GM12878 (cell line): ENCODE measurements around the gene HNRNPLL. TPM values are rescaled to one million over a fixed set of nuclear protein-coding genes. Genes with fewer than 3 reads are reported as not detected.

Experiments used
- ATAC-seq: fragments of 200-7000 bp; cut with Tn5 transposase; 3 replicates; pipeline ENCODE4 v1.9.1; 2020; ENCODE audit warnings: mild to moderate bottlenecking, moderate library complexity
- BruUV-seq: library from RNA; stranded (reverse); fragments of 400-500 nt; replicated peaks from 2 replicates; lab custom pipeline; 2021; lab: Mats Ljungman, UMichigan
- CTCF ChIA-PET: fragments of 300-600 bp; sonication (Branson Sonifier 250); formaldehyde crosslinking; extraction: SDS; loops from one replicate; lab custom pipeline; 2021; ENCODE audit warnings: inconsistent platforms; lab: Yijun Ruan, JAX
- POLR2A ChIA-PET: fragments of 350-600 bp; formaldehyde crosslinking; extraction: SDS; loops from one replicate; lab custom pipeline; 2021; ENCODE audit warnings: inconsistent platforms; lab: Charles Lee
- RAD21 ChIA-PET: fragments of 300-600 bp; sonication (Branson Sonifier 250); formaldehyde crosslinking; loops from one replicate; lab custom pipeline; 2023; ENCODE audit warnings: antibody characterized with exemption; ENCODE audit not compliant: unreplicated experiment; lab: Charles Lee
- SMC1A ChIA-PET: fragments of 300-600 bp; sonication (Branson Sonifier 250); formaldehyde crosslinking; loops from one replicate; lab custom pipeline; 2023; ENCODE audit not compliant: unreplicated experiment, uncharacterized antibody; lab: Charles Lee
- DNase-seq: peaks from one replicate; pipeline ENCODE4 v3.0.0-alpha.2; 2011; ENCODE audit warnings: low read depth, low spot score
- FAIRE-seq: peaks from 3 replicates; lab custom pipeline; 2011; peaks lifted over from hg19 to GRCh38; lab: Jason Lieb, UNC
- H2AFZ ChIP-seq: 2 replicates; pipeline ENCODE4 v1.6.0; 2011; ENCODE audit warnings: low read depth, low read length, control low read depth; ENCODE audit not compliant: control insufficient read depth
- H3K27ac ChIP-seq: 2 replicates; pipeline ENCODE4 v1.5.1; 2011; ENCODE audit warnings: control low read depth; ENCODE audit not compliant: control insufficient read depth, insufficient read depth
- H3K27me3 ChIP-seq, 2 experiments: replicated peaks in 1 of 2; 2 replicates each; pipeline versions ENCODE4 v1.6.0 to v1.6.1; 2011; ENCODE audit warnings: low read length in 1 of 2; ENCODE audit not compliant: control insufficient read depth in 2 of 2, insufficient read depth in 2 of 2
- H3K36me3 ChIP-seq, 2 experiments: 2 replicates each; pipeline ENCODE4 v1.5.1; 2011; ENCODE audit warnings: low read length in 1 of 2; ENCODE audit not compliant: control insufficient read depth in 2 of 2, insufficient read depth in 2 of 2
- H3K4me1 ChIP-seq: 2 replicates; pipeline ENCODE4 v1.6.1; 2011; ENCODE audit warnings: mild to moderate bottlenecking, low read length, moderate library complexity, mixed read lengths; ENCODE audit not compliant: control insufficient read depth, insufficient read depth
- H3K4me2 ChIP-seq: 2 replicates; pipeline ENCODE4 v1.6.0; 2011; ENCODE audit warnings: control low read depth; ENCODE audit not compliant: control insufficient read depth, insufficient read depth
- H3K4me3 ChIP-seq: fragments of 200-600 bp; sonication (generic); 2 replicates; pipeline ENCODE4 v1.5.1; 2016
- H3K79me2 ChIP-seq: 2 replicates; pipeline ENCODE4 v1.6.0; 2011; ENCODE audit warnings: low read length; ENCODE audit not compliant: control insufficient read depth, insufficient read depth
- H3K9ac ChIP-seq: 2 replicates; pipeline ENCODE4 v1.8.0; 2011; ENCODE audit warnings: low read length, control low read depth, mixed read lengths; ENCODE audit not compliant: control insufficient read depth, insufficient read depth
- H3K9me3 ChIP-seq: replicated peaks from 3 replicates; pipeline ENCODE4 v1.5.1; 2011; ENCODE audit warnings: mild to moderate bottlenecking, low read length; ENCODE audit not compliant: control insufficient read depth, insufficient read depth
- H4K20me1 ChIP-seq: 2 replicates; pipeline ENCODE4 v1.6.0; 2011; ENCODE audit not compliant: control insufficient read depth, insufficient read depth
- WRNIP1 ChIP-seq: IDR thresholded peaks from 2 replicates; pipeline ENCODE4 v1.6.1; 2011; ENCODE audit warnings: low read depth, low read length, improper control_type of control experiment, borderline replicate concordance
- WGBS: methylation state at CpG from one replicate; pipeline ENCODE4 v1.1.6; 2016; ENCODE audit warnings: low lambda C conversion rate; ENCODE audit not compliant: insufficient replicate concordance, insufficient coverage; ENCODE audit errors: missing lambda C conversion rate; 5-methylcytosine and 5-hydroxymethylcytosine counted together
- in situ Hi-C: fragments of 300-500 bp; cut with MboI; formaldehyde crosslinking; loops from 9 replicates; pipeline ENCODE4 v1.14.3; 2018; ENCODE audit warnings: mixed read lengths
- intact Hi-C: fragments of 100-400 bp; cut with micrococcal nuclease; formaldehyde crosslinking; loops from one replicate; pipeline ENCODE4 v1.14.2; 2022; ENCODE audit not compliant: unreplicated experiment
- polyA plus RNA-seq, 11 experiments: library from polyadenylated mRNA; depleted of rRNA in 4 of 11; unstranded in 6 of 11; stranded (reverse) in 5 of 11; fragments of >200 nt; fragmentation: Nextera tagmentation in 4 of 11; fragmentation: Illumina TruSeq in 1 of 11; extraction: Ambion mirVana in 4 of 11; extraction: Trizol in 1 of 11; gene quantifications; 1 replicate in 1 of 11; 2 replicates in 10 of 11; pipeline versions ENCODE4 v1.2.1 to v1.2.3, GENCODE V29; 2011 to 2016; ENCODE audit warnings: inconsistent platforms in 2 of 11, missing spikeins in 2 of 11, low read depth in 1 of 11
- total RNA-seq, 4 experiments: library from RNA; depleted of rRNA in 3 of 4; stranded (reverse); fragments of >200 nt in 3 of 4; fragmentation: Illumina TruSeq in 1 of 4; extraction: Trizol in 1 of 4; gene quantifications; 2 replicates each; pipeline versions ENCODE4 v1.2.1 to v1.2.3, GENCODE V29; 2013 to 2021

Gene HNRNPLL
- total and polyA plus RNA-seq, 10 of the 15 experiments (the other 5 are each of a cell fraction or from before 2014, with no cell fraction given) = 0.98 to 27.1 (median 2.9) TPM

GRCh38 chr2:38613126-38613848 is 10.6 kb upstream of the HNRNPLL start:
- FAIRE-seq = no peak
- TF ChIP-seq WRNIP1 = no peak
- TF ChIP-seq, all 136 proteins: peak for 0
- in situ Hi-C loops = no loop called here
- Histone ChIP-seq H3K9me3 (peaks cover 6% of the 10 kb centered on the region; the same call in 2 of the 3 replicates), H3K27me3 (0 out of 4 replicates have a peak, but pooled peaks cover 0 to 1% of the 10 kb centered on the region in 2 experiments), H3K4me1 (peaks cover 14% of the 10 kb centered on the region), H3K27ac (no peak overlapping the region), H3K36me3 (no peaks in the 10 kb centered on the region), H4K20me1 (no peaks in the 10 kb centered on the region), H3K9ac (no peak overlapping the region), H3K4me2 (no peak overlapping the region), H3K79me2 (no peaks in the 10 kb centered on the region), H3K4me3 (no peak overlapping the region), H2AFZ (no peak overlapping the region)
- ChIA-PET RAD21 (interaction anchor here (1.2 to 2.8 kb wide), 2 partner anchors 32 to 40 kb away, joined by 3 to 16 read pairs; no protein-coding TSS in a partner anchor), SMC1A (interaction anchor here (0.6 to 0.8 kb wide), 2 partner anchors 32 to 69 kb away, joined by 3 to 4 read pairs; no protein-coding TSS in a partner anchor), CTCF (interaction anchor here (0.9 to 3.1 kb wide), 4 partner anchors 9 to 32 kb away, joined by 3 to 15 read pairs (median 4); no protein-coding TSS in a partner anchor), POLR2A (interaction anchor here (1.0 to 2.6 kb wide), 4 partner anchors 7 to 22 kb away, joined by 3 to 9 read pairs (median 6); no protein-coding TSS in a partner anchor)
- DNase-seq (no peak), ATAC-seq (no peak)
- intact Hi-C loops = loop anchor here (10.0 kb wide), 1 partner anchor 512 kb away; the partner anchor contains the start of gene SOS1
- BruUV-seq = no TSS peak
- 71% methylated on average over 10 of the region's 10 CpGs for WGBS
